Lung (tissue), 12 donors: ENCODE results near the gene ERGIC1. TPM values are rescaled to one million over a fixed set of nuclear protein-coding genes. Genes with fewer than 3 reads are reported as not detected.
A peak's percentile ranks its signal among the peaks of the same experiment; 100 is the strongest.

Experiments
- ATAC-seq: fragments of 200-7000 bp; cut with Tn5 transposase; one replicate; pipeline ENCODE4 v1.9.1; 2020; ENCODE audit warnings: moderate number of reproducible peaks; ENCODE audit not compliant: insufficient read depth, low FRiP score
- DNase-seq, 3 donors: peaks; one replicate each; pipeline ENCODE4 v3.0.0-alpha.2; 2013 to 2017
- H3K27ac ChIP-seq, 2 donors: one replicate each; pipeline ENCODE4 v1.5.1; 2013; ENCODE audit warnings: mild to moderate bottlenecking in 2 of 2, moderate library complexity in 2 of 2, control low read depth in 1 of 2, inconsistent platforms in 1 of 2, low read depth in 1 of 2, low read length in 1 of 2
- H3K27me3 ChIP-seq, 3 donors: one replicate each; pipeline ENCODE4 v1.5.1; 2013; ENCODE audit warnings: low read length in 2 of 3; ENCODE audit not compliant: control insufficient read depth in 3 of 3, insufficient read depth in 3 of 3
- H3K36me3 ChIP-seq, 4 donors: one replicate each; pipeline ENCODE4 v1.5.1; 2013; ENCODE audit warnings: low read length in 4 of 4, mild to moderate bottlenecking in 1 of 4, moderate library complexity in 1 of 4; ENCODE audit not compliant: control insufficient read depth in 4 of 4, insufficient read depth in 4 of 4
- H3K4me1 ChIP-seq, 5 donors: one replicate each; pipeline ENCODE4 v1.5.1; 2013; ENCODE audit warnings: low read length in 5 of 5, mild to moderate bottlenecking in 2 of 5, moderate library complexity in 1 of 5; ENCODE audit not compliant: control insufficient read depth in 5 of 5, insufficient read depth in 5 of 5
- H3K4me3 ChIP-seq: one replicate; pipeline ENCODE4 v1.5.1; 2013; ENCODE audit warnings: mild to moderate bottlenecking, control low read depth, moderate library complexity
- H3K9ac ChIP-seq, 2 donors: one replicate each; pipeline ENCODE4 v1.5.1; 2013; ENCODE audit warnings: low read length in 2 of 2, control low read depth in 1 of 2; ENCODE audit not compliant: insufficient read depth in 1 of 2
- H3K9me3 ChIP-seq, 4 donors: one replicate each; pipeline ENCODE4 v1.5.1; 2013; ENCODE audit warnings: low read length in 3 of 4, mild to moderate bottlenecking in 1 of 4, moderate library complexity in 1 of 4; ENCODE audit not compliant: control insufficient read depth in 4 of 4, insufficient read depth in 3 of 4
- CTCF ChIP-seq: IDR thresholded peaks from 2 replicates; pipeline ENCODE4 v1.5.1; 2012; ENCODE audit warnings: mild to moderate bottlenecking; ENCODE audit errors: control extremely low read depth, extremely low read depth
- WGBS, 2 donors: extraction: QIAGEN DNeasy Blood & Tissue Kit; methylation state at CpG; one replicate each; pipeline ENCODE4 v1.1.7; 2013; 5-methylcytosine and 5-hydroxymethylcytosine counted together
- polyA plus RNA-seq, 2 donors: library from polyadenylated mRNA; stranded (reverse); fragments of 200-250 nt; gene quantifications; one replicate each; pipeline ENCODE4 v1.2.1, GENCODE V29; 2013
- total RNA-seq, 2 donors: library from RNA; depleted of rRNA in 1 of 2; stranded (reverse); fragments of >200 nt in 1 of 2; gene quantifications; one replicate each; pipeline ENCODE4 v1.2.1, GENCODE V29; 2014 to 2021
- donor health status: control.
- donor health status: control.
- donor health status: Bipolar disorder and iron deficiency.
- donor health status: healthy.
- donor health status: DM: yes; HTN: yes; CAD: no.

ERGIC1 gene
- total and polyA plus RNA-seq, 4 donors = 62.2 to 215 (median 163) TPM

DNA sequence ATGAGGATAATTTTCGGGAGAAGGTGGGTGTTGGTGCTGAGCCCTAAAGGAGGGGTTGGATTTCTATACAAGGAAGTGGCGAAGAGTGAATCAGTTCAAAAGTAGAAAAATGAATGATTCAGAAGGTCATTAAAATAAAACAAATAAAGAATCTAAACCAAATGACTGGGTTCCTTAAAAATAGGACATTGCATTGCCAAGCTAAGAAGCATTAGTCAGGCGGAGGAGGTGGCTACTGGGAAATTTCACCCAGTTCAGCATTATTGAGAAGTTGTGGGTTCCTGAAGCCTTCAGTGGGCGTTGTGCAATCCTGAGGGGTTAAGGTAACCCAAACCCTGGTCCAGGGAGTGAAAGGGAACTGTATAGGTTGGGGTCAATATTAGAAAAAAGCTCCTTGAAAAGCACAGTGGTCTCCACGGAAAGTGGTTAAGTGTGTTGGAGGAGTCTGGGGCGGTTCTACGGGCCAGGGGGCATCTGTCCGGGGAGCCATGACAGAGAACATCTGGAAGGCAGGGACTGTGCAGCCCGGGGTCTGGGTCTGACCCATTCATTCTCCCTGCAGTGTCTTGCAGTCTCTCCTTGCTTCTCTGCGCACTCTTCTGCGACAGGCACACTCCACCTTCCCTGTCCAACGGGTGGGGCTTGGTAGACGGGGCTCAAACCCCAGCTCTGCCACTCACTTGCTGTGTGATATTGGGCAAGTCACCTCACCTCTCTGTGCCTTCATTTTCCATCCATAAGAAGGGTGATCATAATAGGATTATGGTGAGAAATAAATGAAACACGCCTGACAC lies 35.4 kb upstream of the ERGIC1 start:
- H3K36me3 ChIP-seq = no peaks in the 10 kb centered on the region
- no peaks in the 10 kb centered on the region for H3K27me3 ChIP-seq
- no peak overlapping the region for H3K4me3 ChIP-seq
- H3K4me1 ChIP-seq = peaks cover 0 to 31% (median 17%) of the 10 kb centered on the region in 5 donors
- ATAC-seq (peak; percentile 30), DNase-seq (no peak)
- H3K9ac ChIP-seq = no peak overlapping the region
- peak overlapping the region in 1 of 2 donors; percentile 84 for H3K27ac ChIP-seq
- no peak for TF ChIP-seq CTCF
- 66 to 70% methylated on average over 14 of the region's 14 CpGs for WGBS, 2 donors
- H3K9me3 ChIP-seq = no peaks in the 10 kb centered on the region

DNA sequence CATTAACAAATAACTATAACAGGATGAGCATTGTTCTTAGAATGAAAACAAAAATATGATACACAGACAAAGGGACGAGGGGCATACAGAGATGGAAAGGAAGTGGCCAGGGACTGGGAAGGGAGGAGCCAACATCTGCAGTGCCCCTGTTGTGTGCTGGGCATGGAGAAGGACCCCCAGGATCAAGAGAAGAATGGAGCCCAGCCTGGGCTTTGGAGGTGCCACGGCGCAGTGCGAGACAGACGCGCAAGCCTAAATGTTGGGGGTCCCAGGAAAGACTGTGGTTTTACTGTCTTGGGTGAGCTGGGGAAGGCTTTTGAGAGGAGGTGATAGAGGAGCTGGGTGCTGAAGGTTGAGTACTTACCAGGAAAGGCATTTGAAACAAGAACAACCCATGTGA lies 34.6 kb upstream of the ERGIC1 start:
- H3K27ac ChIP-seq = peak overlapping the region in 1 of 2 donors; percentile 94
- H3K4me1 ChIP-seq = peaks cover 0 to 27% (median 15%) of the 10 kb centered on the region in 5 donors
- H3K36me3 ChIP-seq = no peaks in the 10 kb centered on the region
- WGBS, 2 donors = 79 to 90% methylated on average over 6 of the region's 6 CpGs
- H3K4me3 ChIP-seq = no peak overlapping the region
- ATAC-seq (no peak), DNase-seq (no peak)
- no peak for TF ChIP-seq CTCF
- no peaks in the 10 kb centered on the region for H3K9me3 ChIP-seq
- no peak overlapping the region for H3K9ac ChIP-seq
- no peaks in the 10 kb centered on the region for H3K27me3 ChIP-seq

- no peak for TF ChIP-seq CTCF
- H3K4me3 ChIP-seq = no peak overlapping the region
- 32 to 53% methylated on average over 16 of the region's 16 CpGs for WGBS, 2 donors
Measured at GRCh38 chr5:172800088-172800551, 33.9 kb upstream of the ERGIC1 start.

More at GRCh38 chr5:172800088-172800551, 33.9 kb upstream of the ERGIC1 start:
- Histone ChIP-seq H3K4me1 (peaks cover 0 to 24% (median 13%) of the 10 kb centered on the region in 5 donors), H3K36me3 (no peaks in the 10 kb centered on the region), H3K9me3 (no peaks in the 10 kb centered on the region), H3K27me3 (no peaks in the 10 kb centered on the region), H3K9ac (no peak overlapping the region), H3K27ac (peak overlapping the region in 1 of 2 donors; percentile 94)
- peak; percentile 64 for ATAC-seq
- no peak for DNase-seq
